Natural killer cell treated with Interleukin-12 subunit alpha and Interleukin-12 subunit beta and Interleukin-15 and Interleukin-18, amount 100 ng/mL, for 72 hours (primary cell): ENCODE results near the gene SUSD4. TPM values are rescaled to one million over a fixed set of nuclear protein-coding genes. Genes with fewer than 3 reads are reported as not detected.
A peak's percentile ranks its signal among the peaks of the same experiment; 100 is the strongest.

Experiments
- ATAC-seq, 2 donors: fragments of 150-1000 bp; cut with Tn5 transposase in 1 of 2; sonication (Bioruptor Pico), chemical (Tn5 transposase) in 1 of 2; 2 replicates each; pipeline ENCODE4 v1.10.0; 2021
- DNase-seq: peaks from one replicate; pipeline ENCODE4 v3.0.0; 2022; ENCODE audit warnings: low spot score
- H3K27ac Mint-ChIP-seq, 2 donors: 1 replicate in 1 of 2; 2 replicates in 1 of 2; pipeline ENCODE4 v1.8.0; 2022; ENCODE audit warnings: mixed read lengths in 2 of 2, mild to moderate bottlenecking in 1 of 2, moderate library complexity in 1 of 2
- H3K27me3 Mint-ChIP-seq, 2 donors: 1 replicate in 1 of 2; 2 replicates in 1 of 2; pipeline ENCODE4 v1.8.0; 2022; ENCODE audit warnings: mixed read lengths in 2 of 2
- H3K36me3 Mint-ChIP-seq: one replicate; pipeline ENCODE4 v1.8.0; 2022; ENCODE audit warnings: mixed read lengths
- H3K4me1 Mint-ChIP-seq, 2 donors: 1 replicate in 1 of 2; 2 replicates in 1 of 2; pipeline ENCODE4 v1.8.0; 2022; ENCODE audit warnings: low read depth in 2 of 2, mixed read lengths in 2 of 2, mild to moderate bottlenecking in 1 of 2
- H3K4me3 Mint-ChIP-seq: one replicate; pipeline ENCODE4 v1.8.0; 2022; ENCODE audit warnings: mixed read lengths
- H3K9me3 Mint-ChIP-seq: 2 replicates; pipeline ENCODE4 v1.8.0; 2022; ENCODE audit warnings: mixed read lengths
- total RNA-seq, 2 donors: library from RNA; stranded (reverse); gene quantifications; one replicate each; pipeline ENCODE4 v1.2.3, GENCODE V29; 2022

The SUSD4 gene
- total RNA-seq, 2 donors from 2014 or later = not detected

GRCh38 chr1:223204424-223204823, 159.6 kb downstream of the SUSD4 start:
- Mint-ChIP-seq H3K27ac (no peak overlapping the region), H3K27me3 (peaks cover 12 to 17% of the 10 kb centered on the region in 2 donors), H3K4me1 (no peaks in the 10 kb centered on the region), H3K36me3 (no peaks in the 10 kb centered on the region), H3K4me3 (no peak overlapping the region), H3K9me3 (no peaks in the 10 kb centered on the region)
- DNase-seq = no peak
- ATAC-seq = no peak

DNA sequence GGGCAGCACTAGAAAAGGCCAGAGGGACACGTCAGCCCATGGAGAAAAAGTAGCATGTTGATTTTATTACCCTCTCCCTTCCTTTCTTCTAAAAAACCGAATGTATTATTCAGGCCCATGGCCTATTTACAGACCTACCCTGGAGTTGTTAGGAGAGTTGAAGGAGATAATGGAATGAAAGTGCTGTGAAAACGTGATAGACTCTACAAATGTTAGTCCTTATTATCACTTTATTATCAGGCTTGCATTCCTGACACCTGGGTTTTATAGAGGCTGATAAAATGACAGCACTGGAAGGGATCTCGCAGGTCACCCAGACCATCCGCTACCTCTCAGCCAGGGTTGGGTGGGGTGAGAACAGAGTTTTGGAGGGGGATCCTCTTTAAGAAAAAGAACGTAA, 160.3 kb downstream of the SUSD4 start:
- H3K9me3 Mint-ChIP-seq = no peaks in the 10 kb centered on the region
- no peaks in the 10 kb centered on the region for H3K36me3 Mint-ChIP-seq
- H3K4me3 Mint-ChIP-seq = no peak overlapping the region
- H3K4me1 Mint-ChIP-seq = no peaks in the 10 kb centered on the region
- DNase-seq (no peak), ATAC-seq (no peak)
- peaks cover 9 to 17% of the 10 kb centered on the region in 2 donors for H3K27me3 Mint-ChIP-seq
- no peak overlapping the region for H3K27ac Mint-ChIP-seq

DNA sequence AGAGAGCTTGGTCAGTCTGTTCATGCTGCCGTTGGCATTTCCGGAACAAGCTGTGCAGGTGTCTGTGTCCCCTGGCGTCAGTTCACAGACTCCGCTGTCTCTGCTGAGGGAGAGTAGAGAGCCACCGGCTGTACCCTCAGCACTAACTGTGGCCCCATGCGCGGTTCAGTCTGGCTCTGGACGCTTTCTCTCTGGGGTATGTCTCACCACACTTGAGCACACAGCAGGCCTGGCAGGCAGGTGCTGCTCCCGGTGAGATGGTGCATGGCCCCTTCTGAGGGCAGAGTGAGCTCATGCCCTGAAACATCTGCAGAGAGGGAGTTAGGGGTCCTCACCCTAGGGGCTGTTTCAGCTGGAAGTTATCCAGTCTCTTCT, 161.0 kb downstream of the SUSD4 start:
- H3K4me3 Mint-ChIP-seq = no peak overlapping the region
- DNase-seq (no peak), ATAC-seq (no peak)
- H3K4me1 Mint-ChIP-seq = peaks cover 3 to 6% of the 10 kb centered on the region in 2 donors
- H3K27me3 Mint-ChIP-seq = peaks cover 12 to 20% of the 10 kb centered on the region in 2 donors
- no peak overlapping the region for H3K27ac Mint-ChIP-seq
- peaks cover 3% of the 10 kb centered on the region for H3K36me3 Mint-ChIP-seq
- no peaks in the 10 kb centered on the region for H3K9me3 Mint-ChIP-seq

GRCh38 chr1:223202376-223203033, 161.5 kb downstream of the SUSD4 start:
- no peaks in the 10 kb centered on the region for H3K9me3 Mint-ChIP-seq
- H3K27ac Mint-ChIP-seq = no peak overlapping the region
- peak in 1 of 2 donors; percentile 37 for ATAC-seq
- H3K4me1 Mint-ChIP-seq = peaks cover 3 to 9% of the 10 kb centered on the region in 2 donors
- no peak overlapping the region for H3K4me3 Mint-ChIP-seq
- peaks cover 4% of the 10 kb centered on the region for H3K36me3 Mint-ChIP-seq
- DNase-seq = no peak
- H3K27me3 Mint-ChIP-seq = peaks cover 16 to 20% of the 10 kb centered on the region in 2 donors

DNA sequence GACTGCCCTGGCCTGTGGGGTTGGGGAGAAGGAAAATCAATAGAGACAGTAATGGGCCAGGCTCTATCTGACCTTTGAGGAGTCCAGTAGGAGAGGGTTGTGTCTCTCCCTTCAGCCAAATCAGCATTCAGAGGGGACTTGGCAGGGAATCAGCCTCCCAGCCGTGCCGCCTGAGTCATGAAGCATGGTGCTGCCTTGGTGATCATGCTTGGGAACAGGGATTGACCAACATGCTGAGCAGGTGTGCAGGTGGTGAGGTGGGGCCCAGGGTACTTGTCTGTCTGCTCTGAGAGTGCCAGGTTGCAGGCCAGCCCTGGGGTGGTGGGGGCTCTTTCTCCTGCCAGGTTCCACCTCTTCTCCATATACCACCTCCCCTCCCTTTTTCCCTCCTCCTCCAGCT, 162.0 kb downstream of the SUSD4 start:
- no peak overlapping the region for H3K27ac Mint-ChIP-seq
- peaks cover 3 to 9% of the 10 kb centered on the region in 2 donors for H3K4me1 Mint-ChIP-seq
- ATAC-seq = peak in 1 of 2 donors; percentile 33
- H3K4me3 Mint-ChIP-seq = no peak overlapping the region
- H3K27me3 Mint-ChIP-seq = peaks cover 14 to 20% of the 10 kb centered on the region in 2 donors
- no peaks in the 10 kb centered on the region for H3K9me3 Mint-ChIP-seq
- DNase-seq = no peak
- peaks cover 4% of the 10 kb centered on the region for H3K36me3 Mint-ChIP-seq

GRCh38 chr1:223200903-223201302, 163.1 kb downstream of the SUSD4 start:
- H3K9me3 Mint-ChIP-seq = no peaks in the 10 kb centered on the region
- H3K27me3 Mint-ChIP-seq = peaks cover 10 to 24% of the 10 kb centered on the region in 2 donors
- DNase-seq (no peak), ATAC-seq (no peak)
- peaks cover 3 to 9% of the 10 kb centered on the region in 2 donors for H3K4me1 Mint-ChIP-seq
- H3K4me3 Mint-ChIP-seq = no peak overlapping the region
- H3K27ac Mint-ChIP-seq = no peak overlapping the region
- peaks cover 4% of the 10 kb centered on the region for H3K36me3 Mint-ChIP-seq

DNA sequence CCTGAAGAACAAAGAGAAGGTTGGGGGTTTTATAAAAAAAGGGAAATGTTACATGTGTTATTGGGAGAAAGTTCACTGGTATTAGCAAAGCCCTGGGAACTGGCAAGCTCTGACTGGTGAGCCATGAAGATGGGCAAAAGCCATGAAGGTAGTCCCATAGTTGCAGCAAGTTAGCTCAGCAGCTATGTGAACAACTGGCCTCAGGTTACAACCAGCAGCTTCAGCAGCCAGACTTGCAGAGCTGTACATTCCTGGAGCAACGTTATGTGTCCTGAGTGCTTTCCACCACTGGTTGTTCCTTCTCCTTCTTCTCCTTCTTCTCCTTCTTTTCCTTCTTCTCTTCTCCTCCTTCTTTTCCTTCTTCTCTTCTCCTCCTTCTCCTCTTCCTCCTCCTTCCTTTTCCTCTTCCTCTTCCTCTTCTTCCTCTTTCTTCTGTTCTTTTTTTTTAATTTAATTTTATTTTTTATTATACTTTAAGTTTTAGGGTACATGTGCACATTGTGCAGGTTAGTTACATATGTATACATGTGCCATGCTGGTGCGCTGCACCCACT, 164.8 kb downstream of the SUSD4 start:
- Mint-ChIP-seq H3K4me1 (peaks cover 6 to 14% of the 10 kb centered on the region in 2 donors), H3K27me3 (peaks cover 10 to 24% of the 10 kb centered on the region in 2 donors), H3K4me3 (no peak overlapping the region), H3K36me3 (peaks cover 4% of the 10 kb centered on the region), H3K27ac (no peak overlapping the region), H3K9me3 (no peaks in the 10 kb centered on the region)
- ATAC-seq (no peak), DNase-seq (no peak)

- Mint-ChIP-seq H3K36me3 (peaks cover 4% of the 10 kb centered on the region), H3K9me3 (no peaks in the 10 kb centered on the region), H3K27ac (no peak overlapping the region), H3K27me3 (peaks cover 10 to 24% of the 10 kb centered on the region in 2 donors), H3K4me3 (no peak overlapping the region), H3K4me1 (peaks cover 6 to 14% of the 10 kb centered on the region in 2 donors)
- DNase-seq = no peak
- ATAC-seq = no peak
Observed at GRCh38 chr1:223198628-223198965, 165.4 kb downstream of the SUSD4 start.

DNA sequence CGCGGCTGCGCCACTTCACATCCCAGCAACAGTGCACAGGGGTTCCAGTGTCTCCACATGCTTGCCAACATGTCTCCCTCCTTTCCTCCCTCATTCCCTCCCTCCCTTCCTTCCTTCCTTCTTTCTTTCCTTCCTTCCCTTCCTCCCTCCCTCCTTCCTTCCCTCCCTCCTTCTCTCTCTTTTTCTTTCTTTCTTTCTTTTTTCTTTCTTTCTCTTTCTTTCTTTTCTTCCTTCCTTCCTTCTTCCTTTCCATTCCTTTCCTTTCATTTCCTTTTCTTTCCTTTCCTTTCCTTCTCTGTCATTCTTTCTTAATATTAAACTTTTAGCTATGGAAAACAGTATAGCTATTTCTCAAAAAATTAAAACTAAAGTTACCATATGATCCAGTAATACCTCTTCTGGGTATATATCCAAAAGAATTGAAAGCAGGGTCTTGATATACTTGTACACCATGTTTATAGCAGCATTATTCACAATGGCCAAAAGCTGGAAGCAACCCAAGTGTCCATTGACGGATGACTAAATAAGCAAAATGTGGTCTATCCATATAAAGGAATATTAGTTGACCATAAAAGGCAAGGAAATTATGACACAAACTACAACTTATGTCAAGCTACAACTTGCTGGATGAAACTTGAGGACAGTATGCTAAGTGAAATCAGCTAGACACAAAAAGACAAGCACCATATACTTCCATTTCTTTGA, 165.9 kb downstream of the SUSD4 start:
- Mint-ChIP-seq H3K4me3 (no peak overlapping the region), H3K36me3 (peaks cover 4% of the 10 kb centered on the region), H3K9me3 (no peaks in the 10 kb centered on the region), H3K27me3 (peaks cover 10 to 24% of the 10 kb centered on the region in 2 donors), H3K27ac (no peak overlapping the region), H3K4me1 (peaks cover 6 to 14% of the 10 kb centered on the region in 2 donors)
- DNase-seq (no peak), ATAC-seq (no peak)

DNA sequence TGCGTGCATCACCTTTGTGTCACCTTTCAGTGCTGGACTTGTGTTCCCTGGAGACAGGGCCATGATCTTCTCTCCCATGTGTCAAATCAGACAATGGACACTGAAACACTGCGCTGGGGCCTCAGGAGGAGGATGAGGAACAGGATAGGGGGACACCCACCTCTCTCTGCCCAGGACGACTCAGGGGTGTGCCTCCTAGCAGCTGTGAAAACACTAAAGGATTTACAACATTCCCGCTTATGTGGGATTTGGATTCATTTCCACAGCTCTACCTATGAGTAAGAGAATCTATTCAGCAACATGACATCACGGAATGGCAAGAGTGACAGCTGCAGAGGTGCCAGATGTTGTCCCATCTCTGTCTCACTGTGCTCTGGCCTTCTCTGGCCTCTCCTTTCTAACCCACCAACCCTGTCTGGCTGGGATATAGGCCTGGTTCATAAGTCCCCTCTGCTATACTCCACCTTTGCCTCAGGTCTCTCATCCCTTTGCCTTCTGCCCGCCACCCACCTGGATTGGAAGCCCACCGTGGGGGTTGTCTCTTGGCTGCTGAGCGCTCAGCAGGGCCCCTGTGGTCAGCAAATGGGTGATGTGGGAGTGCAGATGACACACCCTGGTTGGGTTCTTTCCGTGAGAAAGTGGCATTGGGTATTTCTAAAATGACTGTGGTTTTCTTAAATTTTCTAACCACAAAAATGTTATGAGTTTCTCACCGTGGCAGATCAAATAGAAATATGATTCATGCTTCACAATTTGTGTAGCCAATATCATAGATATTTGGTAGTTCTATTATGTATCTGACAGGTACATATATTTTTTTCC, 173.9 kb downstream of the SUSD4 start:
- Mint-ChIP-seq H3K36me3 (no peaks in the 10 kb centered on the region), H3K4me1 (peaks cover 29 to 32% of the 10 kb centered on the region in 2 donors), H3K4me3 (peak overlapping the region; percentile 63), H3K27ac (peak overlapping the region; percentile 74 to 78), H3K9me3 (no peaks in the 10 kb centered on the region), H3K27me3 (peaks cover 11% of the 10 kb centered on the region in 2 donors)
- DNase-seq (peak; percentile 65), ATAC-seq (peak; percentile 90 to 91)

DNA sequence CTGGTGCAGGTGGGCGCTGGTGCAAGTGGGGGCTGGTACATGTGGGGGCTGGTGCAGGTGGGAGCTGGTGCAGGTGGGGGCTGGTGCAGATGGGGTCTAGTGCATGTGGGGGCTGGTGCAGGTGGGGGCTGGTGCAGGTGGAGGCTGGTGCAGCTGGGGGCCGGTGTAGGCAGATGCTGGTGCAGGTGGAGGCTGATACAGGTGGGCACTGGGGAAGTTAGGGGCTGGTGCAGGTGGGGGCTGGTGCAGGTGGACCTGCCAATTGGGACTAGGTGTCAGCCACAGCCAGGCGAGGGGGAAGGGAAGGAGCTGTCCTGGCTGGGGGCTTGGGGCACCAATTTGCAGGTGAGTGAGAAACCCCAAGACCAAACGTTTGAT, 174.5 kb downstream of the SUSD4 start:
- Mint-ChIP-seq H3K4me3 (no peak overlapping the region), H3K4me1 (peaks cover 26 to 29% of the 10 kb centered on the region in 2 donors), H3K9me3 (no peaks in the 10 kb centered on the region), H3K27me3 (peaks cover 8 to 11% of the 10 kb centered on the region in 2 donors), H3K27ac (peak overlapping the region in 1 of 2 donors; percentile 74), H3K36me3 (no peaks in the 10 kb centered on the region)
- DNase-seq (no peak), ATAC-seq (no peak)

GRCh38 chr1:223188618-223189356, 175.2 kb downstream of the SUSD4 start:
- DNase-seq (no peak), ATAC-seq (no peak)
- Mint-ChIP-seq H3K27me3 (peaks cover 10 to 11% of the 10 kb centered on the region in 2 donors), H3K27ac (no peak overlapping the region), H3K36me3 (no peaks in the 10 kb centered on the region), H3K4me1 (peaks cover 26 to 29% of the 10 kb centered on the region in 2 donors), H3K4me3 (peak overlapping the region; percentile 47), H3K9me3 (no peaks in the 10 kb centered on the region)

- DNase-seq (no peak), ATAC-seq (no peak)
- Mint-ChIP-seq H3K36me3 (no peaks in the 10 kb centered on the region), H3K27ac (no peak overlapping the region), H3K9me3 (no peaks in the 10 kb centered on the region), H3K4me1 (peaks cover 26 to 27% of the 10 kb centered on the region in 2 donors), H3K27me3 (peaks cover 20 to 22% of the 10 kb centered on the region in 2 donors), H3K4me3 (no peak overlapping the region)
Observed at GRCh38 chr1:223186800-223187199, 177.2 kb downstream of the SUSD4 start.
